Activated CD4-positive, alpha-beta T cell treated with anti-CD3 and anti-CD28 coated beads, Interleukin-2, Interleukin-4, amounts not matched to agents 100 ng/mL and 50 ng/mL, durations not matched to agents 16 hours and 8 hours (primary cell): ENCODE data around the gene SERTM2.
"Not testable (repeated sequence)": the region's sequence is repeated elsewhere in the genome, so short reads cannot be mapped to it uniquely, and the experiment has no call there.

Source experiments
- DNase-seq: peaks from one replicate; pipeline ENCODE4 v3.0.0-alpha.2; 2020; ENCODE audit warnings: low spot score

The SERTM2 gene

GRCh38 chrX:111511477-111511876 lies at the start of gene SERTM2:
TSS of gene SERTM2 (plus strand) at chrX:111511645. CDS start at chrX:111518858, 7,213 bp downstream.
- no peak for DNase-seq

- no peak for DNase-seq
Observed at GRCh38 chrX:111465669-111466068, 45.8 kb upstream of the SERTM2 start.

GRCh38 chrX:111467896-111468295 lies 43.5 kb upstream of the SERTM2 start:
- DNase-seq = no peak

GRCh38 chrX:111470681-111471403 lies 40.6 kb upstream of the SERTM2 start:
- DNase-seq = no peak

GRCh38 chrX:111481896-111482295 lies 29.5 kb upstream of the SERTM2 start:
- DNase-seq = no peak

- no peak for DNase-seq
Observed at GRCh38 chrX:111483135-111483534, 28.3 kb upstream of the SERTM2 start.

- DNase-seq = no peak
Observed at GRCh38 chrX:111483881-111484280, 27.6 kb upstream of the SERTM2 start.

- DNase-seq = no peak
Observed at GRCh38 chrX:111490688-111491087, 20.8 kb upstream of the SERTM2 start.

GRCh38 chrX:111492085-111492484 lies 19.4 kb upstream of the SERTM2 start:
- DNase-seq = no peak

GRCh38 chrX:111498538-111499103 lies 12.8 kb upstream of the SERTM2 start:
- DNase-seq = no peak

GRCh38 chrX:111503485-111503993 lies 7.9 kb upstream of the SERTM2 start:
- DNase-seq = no peak

- no peak for DNase-seq
Observed at GRCh38 chrX:111504941-111505340, 6.5 kb upstream of the SERTM2 start.

- DNase-seq = no peak
Observed at GRCh38 chrX:111505783-111506182, 5.7 kb upstream of the SERTM2 start.

GRCh38 chrX:111506826-111507225 lies 4.6 kb upstream of the SERTM2 start:
- DNase-seq = no peak

- DNase-seq = no peak
Observed at GRCh38 chrX:111507933-111508332, 3.5 kb upstream of the SERTM2 start.

GRCh38 chrX:111515298-111515697 lies 3.9 kb downstream of the SERTM2 start:
- no peak for DNase-seq

- DNase-seq = no peak
Observed at GRCh38 chrX:111518667-111519066, 7.2 kb downstream of the SERTM2 start.

GRCh38 chrX:111519215-111519614 lies 7.8 kb downstream of the SERTM2 start:
- DNase-seq = no peak

GRCh38 chrX:111520506-111520905 lies 9.1 kb downstream of the SERTM2 start:
- DNase-seq = no peak

GRCh38 chrX:111521169-111521568 lies 9.7 kb downstream of the SERTM2 start:
- no peak for DNase-seq

GRCh38 chrX:111543212-111543741 lies 31.8 kb downstream of the SERTM2 start:
- no peak for DNase-seq

- DNase-seq = not testable (repeated sequence)
Observed at GRCh38 chrX:111549235-111549634, 37.8 kb downstream of the SERTM2 start.

GRCh38 chrX:111555406-111555958 lies 44.0 kb downstream of the SERTM2 start:
- DNase-seq = no peak
